Peyer's patch (tissue), 4 donors: Measurements from ENCODE around the gene GBE1.

Source experiments
- CTCF ChIP-seq, 6 experiments: fragments of 450-650 bp in 4 of 6; fragments of 200-600 bp in 2 of 6; sonication (generic) in 1 of 6; IDR thresholded peaks; one replicate each; pipeline ENCODE4 v1.5.1; 2017 to 2019; ENCODE audit warnings: antibody characterized with exemption in 6 of 6, mild to moderate bottlenecking in 3 of 6, moderate library complexity in 1 of 6
- POLR2A ChIP-seq, 2 donors: fragments of 450-650 bp; IDR thresholded peaks; one replicate each; pipeline ENCODE4 v1.5.1; 2017; ENCODE audit warnings: antibody characterized with exemption in 2 of 2, mild to moderate bottlenecking in 2 of 2, moderate library complexity in 2 of 2

GRCh38 chr3:81621277-81621676 is 140.2 kb downstream of the GBE1 start:
- TF ChIP-seq CTCF (IDR thresholded peaks at IDR 0.05) (no peak), POLR2A (IDR thresholded peaks at IDR 0.05) (no peak)
